Fibroblast of peridontal ligament (primary cell): ENCODE data around the gene PTGR2.
A peak's percentile ranks its signal among the peaks of the same experiment; 100 is the strongest.
"Not testable (repeated sequence)": the region's sequence is repeated elsewhere in the genome, so short reads cannot be mapped to it uniquely, and the experiment has no call there.

ENCODE experiments used
- DNase-seq: peaks from one replicate; pipeline ENCODE4 v3.0.0-alpha.2; 2010; ENCODE audit errors: extremely low read depth

Gene PTGR2

DNA sequence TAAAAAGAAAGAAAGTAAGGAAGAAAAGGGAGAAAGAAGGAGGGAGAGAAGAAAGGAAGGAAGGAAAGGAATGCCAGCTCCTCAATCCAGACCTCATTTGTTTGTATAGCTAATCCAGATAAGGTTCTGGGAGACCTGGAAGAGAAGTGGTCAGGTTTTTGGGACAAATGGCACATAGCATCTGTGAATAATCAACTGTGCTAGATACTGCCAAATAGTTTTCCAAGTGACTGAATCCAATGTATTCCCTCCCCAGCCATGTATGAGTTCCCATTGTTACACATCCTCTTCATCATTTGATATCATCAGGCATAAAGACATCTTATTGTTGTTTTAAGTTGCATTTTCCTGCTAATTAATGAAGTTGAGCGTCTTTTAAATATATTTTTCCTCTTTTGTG lies 18.6 kb upstream of the PTGR2 start:
- DNase-seq: peak; percentile 87

DNA sequence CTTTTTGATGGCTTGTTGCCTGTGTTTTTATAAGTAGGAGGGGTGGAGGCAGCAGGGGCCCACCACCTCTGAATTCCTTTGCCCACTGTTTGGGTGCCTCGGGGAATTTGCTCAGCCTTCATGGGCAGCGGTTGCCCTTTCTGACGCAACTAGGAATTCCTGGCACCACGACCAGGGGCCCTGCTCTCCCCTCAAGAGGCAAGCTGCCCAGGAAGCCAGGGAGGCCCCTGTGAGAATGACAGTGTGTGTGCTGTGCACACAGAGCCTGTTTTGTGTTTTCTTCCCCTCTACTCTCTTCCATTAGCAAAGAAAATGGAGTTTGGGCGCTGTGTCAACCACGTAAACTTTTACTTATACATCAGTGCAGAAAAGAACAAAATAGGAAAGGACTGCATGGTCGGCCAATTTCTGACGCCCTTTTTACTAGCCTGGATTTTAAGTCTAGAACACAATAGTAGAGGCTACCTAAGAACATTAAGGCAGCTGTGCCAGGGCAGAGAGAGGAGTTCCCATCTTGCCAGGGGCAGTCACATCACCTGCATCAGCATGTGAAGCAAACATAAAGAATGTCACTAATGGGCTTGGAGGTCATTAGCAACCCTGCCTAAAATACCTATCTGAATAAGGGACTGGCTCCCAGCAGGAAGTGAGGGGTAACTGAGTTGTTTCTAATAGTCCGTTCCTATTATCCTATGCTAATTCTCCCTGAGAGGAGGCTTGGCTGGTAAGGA lies 17.9 kb upstream of the PTGR2 start:
- DNase-seq: peak; percentile 81

DNA sequence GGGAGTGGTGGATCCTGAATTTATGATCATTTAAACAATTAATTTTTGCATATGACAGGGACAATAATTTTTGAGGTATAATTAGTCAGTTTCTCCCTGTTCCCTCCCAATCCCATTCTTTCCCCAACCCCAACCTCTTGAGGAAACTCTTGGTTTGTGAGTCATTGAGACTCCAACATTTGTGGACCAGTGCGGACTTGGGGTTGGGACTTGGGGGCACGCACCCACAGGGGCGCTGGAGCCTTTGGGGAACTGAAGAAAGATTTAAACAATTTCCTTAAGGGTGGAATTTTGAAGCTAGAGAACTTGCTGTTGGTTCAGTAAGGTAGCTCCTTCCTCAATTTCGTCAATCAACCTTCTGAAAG lies 17.4 kb upstream of the PTGR2 start:
- DNase-seq: no peak

DNA sequence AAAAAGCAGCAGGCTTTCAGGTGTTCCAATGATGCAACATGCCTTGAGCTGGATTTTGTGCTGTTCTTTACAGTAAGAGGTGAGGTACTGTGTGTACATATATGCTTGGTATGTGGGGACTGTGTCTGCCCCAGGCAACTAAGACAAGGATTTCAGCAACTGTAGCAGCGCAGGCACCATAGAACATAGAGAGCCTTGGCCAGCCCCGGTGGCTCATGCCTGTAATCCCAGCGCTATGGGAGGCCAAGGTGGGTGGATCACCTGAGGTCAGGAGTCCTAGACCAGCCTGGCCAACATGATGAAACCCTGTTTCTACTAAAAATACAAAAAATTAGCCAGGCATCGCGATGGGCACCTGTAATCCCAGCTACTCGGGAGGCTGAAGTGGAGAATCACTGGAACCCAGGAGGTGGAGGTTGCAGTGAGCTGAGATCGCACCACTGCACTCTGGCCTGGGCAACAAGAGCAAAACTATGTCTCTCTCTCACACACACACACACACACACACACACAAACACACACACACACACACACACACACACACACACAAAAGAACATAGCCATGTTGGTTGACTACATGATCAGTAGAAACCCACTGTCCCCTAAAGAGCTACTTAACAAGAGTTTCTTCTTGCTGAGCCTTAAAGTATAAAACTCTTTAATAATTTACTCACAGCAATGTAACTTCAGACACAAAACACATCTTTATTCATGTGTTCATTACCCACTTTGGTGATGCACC lies 13.2 kb upstream of the PTGR2 start:
- DNase-seq: not testable (repeated sequence)

DNA sequence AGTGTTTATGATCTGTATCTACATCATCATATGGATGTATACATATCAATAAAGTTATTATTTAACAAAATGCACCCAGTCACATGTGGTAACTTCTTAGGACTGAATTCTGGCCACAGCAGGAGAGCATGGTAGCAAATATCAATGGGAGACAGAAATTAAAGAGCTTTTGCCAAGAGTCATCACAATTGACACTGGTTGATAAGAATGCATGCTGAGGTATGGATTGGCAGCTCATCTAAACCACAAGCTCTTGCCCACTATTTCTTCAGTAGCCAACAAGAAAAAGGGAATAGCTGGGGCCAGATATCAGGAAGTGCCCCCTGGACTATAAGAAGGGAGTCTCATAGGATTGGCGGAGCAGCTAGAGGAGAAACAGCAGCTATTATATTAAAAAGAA lies 9.4 kb upstream of the PTGR2 start:
- no peak for DNase-seq

DNA sequence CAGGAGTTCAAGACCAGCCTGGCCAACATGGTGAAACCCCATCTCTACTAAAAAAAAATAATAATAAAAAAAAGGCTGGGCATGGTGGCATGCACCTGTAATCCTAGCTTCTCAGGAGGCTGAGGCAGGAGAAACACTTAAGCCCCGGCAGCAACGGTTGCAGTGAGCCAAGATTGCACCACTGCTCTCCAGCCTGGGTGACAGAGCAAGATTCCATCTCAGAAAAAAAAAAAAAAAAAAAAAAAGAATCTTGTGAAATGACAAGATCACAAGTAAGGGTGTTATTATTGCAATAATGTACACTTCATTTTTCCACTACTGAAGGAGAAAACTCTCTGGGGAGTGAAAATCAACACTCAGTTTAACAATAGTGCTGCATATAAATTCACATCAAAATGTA lies 8.8 kb upstream of the PTGR2 start:
- DNase-seq: no peak

DNA sequence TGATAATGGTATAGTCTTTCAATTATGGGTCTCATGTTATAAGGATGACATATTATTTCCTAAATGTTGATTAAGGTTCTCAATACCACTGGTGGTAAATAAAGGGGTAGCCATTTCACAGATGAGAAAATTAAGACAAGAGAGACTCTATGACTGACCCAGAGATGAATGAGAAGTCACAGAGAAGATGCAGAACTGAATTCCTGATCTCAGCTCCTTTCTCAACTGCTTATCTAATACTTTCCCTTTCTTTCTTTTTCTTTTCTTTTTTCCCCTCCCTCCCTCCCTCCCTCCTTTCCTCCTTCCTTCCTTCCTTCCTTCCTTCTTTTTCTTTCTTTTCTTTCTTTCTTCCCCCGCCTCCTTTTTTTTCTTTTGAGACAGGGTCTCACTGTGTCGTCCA lies 8.3 kb upstream of the PTGR2 start:
- DNase-seq: no peak

DNA sequence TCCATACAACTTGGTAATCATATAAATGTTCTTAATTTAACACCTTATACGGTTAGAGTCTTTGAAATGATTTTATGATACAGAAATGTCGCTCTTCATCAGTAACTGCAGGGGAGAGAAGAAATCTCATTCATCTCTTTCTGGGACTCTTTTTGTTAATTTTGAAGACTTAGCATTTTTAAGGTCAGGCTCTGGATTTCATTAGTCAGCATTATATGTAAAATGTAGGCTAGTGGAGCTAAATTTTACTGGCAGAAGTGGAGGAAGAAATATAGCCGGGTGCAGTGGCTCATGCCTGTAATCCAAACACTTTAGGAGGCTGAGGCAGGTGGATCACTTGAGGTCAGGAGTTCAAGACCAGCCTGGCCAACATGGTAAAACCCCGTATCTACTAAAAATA lies 4.7 kb upstream of the PTGR2 start:
- DNase-seq: no peak

DNA sequence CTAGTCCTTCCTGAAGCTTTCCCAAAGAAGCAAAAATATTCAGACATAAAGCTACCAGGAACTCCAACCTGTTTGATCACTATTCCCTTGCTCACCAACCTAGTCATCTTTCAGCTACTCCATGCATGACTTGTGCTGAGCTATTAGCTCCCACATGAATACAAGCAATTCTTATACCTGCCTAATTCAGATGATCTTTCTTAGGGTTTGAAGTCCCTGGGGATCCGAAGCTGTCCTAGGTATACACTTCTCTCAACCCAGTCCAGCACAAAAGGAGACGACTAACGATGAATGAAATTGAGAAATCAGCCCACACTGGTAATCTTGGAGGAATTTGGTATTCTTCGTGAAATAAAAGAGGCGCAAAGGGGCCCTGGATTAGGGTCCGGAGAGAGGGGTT lies 631 bp upstream of the PTGR2 start:
- peak; percentile 34 for DNase-seq

DNA sequence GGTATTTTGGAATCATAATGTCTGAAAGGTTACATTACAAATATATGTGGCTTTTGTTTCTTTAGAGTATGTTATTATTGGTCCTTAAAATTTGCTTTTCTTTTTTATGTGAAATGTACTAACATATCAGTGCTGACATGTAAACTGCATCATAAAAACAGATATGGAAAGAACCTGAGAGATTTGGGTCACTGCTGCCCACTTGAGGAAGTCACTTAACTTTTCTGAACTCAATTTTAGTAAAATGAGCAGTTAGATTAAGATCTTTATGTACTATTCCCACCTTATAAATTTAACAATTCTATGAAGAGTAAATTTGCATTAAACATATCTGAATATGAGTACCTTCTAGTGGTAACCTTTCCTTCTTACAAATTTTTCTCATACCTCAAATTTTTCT lies 7.5 kb downstream of the PTGR2 start:
- peak; percentile 47 for DNase-seq

DNA sequence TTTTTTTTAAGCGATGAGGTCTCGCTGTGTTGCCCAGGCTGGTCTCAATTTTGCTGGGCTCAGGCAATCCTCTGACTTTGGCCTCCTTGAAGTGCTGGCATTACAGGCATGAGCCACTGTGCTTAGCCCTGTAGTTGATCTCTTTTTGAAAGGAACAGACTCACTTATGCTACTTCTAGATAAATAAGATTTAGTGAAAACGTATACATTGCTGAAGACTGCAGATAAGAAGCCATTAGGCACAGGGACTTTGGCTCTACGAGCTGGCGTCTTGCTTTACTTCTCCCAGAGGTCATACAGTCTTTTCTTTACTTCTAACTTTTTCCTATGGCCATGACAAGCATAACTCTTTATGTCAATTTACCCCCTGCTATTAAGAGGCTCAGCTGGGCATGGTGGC lies 9.4 kb downstream of the PTGR2 start:
- DNase-seq: no peak

DNA sequence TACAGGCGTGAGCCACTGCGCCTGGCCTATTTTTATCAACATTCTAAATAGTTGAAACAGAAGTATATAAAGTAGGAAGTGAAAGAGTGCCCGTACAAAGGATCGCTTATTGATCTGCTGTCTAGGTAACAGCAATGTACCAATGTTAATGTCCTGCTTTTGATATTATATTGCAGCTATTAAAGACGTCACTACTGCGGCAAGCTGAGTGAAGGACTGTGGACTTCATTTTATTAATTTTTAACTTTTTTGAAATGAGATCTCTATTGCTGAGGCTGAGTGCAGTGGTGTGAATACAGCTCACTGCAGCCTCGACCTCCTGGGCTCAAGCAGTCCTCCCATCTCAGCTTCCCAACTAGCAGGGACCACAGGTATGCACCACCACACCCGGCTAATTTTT lies 10.8 kb downstream of the PTGR2 start:
- no peak for DNase-seq

DNA sequence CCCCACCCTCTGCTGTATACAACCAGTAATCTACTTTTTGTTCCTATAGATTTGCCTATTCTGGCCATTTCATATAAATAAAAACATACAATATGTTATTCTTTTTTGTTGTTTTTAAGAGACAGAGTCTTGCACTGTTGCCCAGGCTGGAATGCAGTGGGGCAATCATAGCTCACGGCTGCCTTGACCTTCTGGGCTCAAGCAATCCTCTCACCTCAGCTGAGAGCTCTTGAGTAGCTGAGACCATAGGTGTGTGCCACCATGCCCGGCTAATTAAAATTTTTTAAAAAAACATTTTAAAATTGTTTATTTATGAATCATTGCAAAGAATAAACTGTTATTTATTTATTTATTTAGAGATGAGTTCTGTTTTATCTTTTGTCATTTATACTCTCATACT lies 11.6 kb downstream of the PTGR2 start:
- DNase-seq: no peak

DNA sequence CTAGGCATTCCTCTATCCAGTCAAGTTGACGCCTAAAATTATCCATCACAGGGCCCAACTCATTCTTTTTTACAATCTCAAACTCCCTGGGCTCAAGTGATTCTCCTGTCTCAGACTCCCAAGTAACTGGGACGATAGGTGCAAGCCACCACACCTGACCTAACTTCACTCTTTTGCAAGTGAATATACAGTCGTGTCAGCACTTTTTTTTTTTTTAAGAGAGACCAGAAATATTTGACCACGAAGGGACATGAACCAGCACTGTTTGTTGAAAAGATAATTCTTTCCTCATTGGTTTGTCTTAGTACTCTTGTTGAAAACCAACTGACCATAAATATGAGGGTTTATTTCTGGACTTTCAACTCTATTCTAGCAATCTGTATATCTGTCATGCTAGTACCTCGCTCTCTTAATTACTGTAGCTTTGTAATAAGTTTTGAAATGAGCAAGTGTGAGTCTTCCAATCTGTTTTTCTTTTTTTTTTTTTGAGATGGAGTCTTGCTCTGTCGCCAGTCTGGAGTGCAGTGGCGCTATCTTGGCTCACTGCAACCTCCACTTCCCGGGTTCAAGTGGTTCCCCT lies 14.0 kb downstream of the PTGR2 start:
- DNase-seq: no peak

DNA sequence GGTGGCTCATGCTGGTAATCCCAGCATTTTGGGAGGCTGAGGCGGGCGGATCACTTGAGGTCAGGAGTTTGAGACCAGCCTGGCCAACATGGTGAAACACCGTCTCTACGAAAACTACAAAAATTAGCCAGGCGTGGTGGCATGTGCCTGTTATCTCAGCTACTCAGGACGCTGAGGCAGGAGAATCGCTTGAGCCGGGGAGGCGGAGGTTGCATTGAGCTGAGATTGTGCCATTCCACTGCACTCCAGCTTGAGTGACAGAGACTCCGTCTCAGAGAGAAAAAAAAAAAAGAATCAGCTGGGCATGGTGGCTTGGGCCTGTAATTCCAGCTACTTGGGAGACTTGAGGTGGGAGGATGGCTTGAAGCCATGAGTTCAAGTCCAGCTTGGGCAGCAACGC lies 18.1 kb downstream of the PTGR2 start:
- not testable (repeated sequence) for DNase-seq

DNA sequence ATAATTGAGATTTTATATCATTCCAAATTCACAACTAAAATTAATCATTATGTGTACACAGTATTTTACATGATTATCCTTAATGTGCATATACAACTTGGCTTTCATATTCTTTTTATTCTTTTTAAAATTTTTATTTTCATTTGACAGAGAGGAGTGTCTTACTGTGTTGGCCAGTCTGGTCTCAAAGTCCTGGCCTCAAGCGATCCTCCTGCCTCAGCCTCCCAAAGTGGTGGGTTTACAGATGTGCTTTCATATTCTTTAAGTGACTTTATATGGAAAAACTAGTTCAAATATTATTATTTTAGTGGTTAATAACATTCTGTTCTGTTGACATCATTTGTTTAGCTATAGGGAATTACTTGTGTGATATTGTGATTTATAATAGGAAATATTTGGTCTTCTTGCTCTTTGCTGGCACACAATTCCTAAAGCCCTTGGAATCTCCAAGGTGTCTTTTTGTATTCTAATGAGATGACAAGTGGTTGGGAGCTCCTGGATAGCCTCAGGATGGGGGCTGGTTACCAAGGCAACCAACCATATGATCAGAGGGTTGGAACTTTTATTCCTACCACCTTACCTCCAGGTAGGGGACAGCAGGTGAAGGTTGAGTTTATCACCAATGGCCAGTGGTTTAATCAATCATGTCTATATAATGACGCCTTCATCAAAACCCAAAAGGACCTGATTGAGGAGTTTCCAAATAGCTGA lies 19.0 kb downstream of the PTGR2 start:
- DNase-seq: no peak

DNA sequence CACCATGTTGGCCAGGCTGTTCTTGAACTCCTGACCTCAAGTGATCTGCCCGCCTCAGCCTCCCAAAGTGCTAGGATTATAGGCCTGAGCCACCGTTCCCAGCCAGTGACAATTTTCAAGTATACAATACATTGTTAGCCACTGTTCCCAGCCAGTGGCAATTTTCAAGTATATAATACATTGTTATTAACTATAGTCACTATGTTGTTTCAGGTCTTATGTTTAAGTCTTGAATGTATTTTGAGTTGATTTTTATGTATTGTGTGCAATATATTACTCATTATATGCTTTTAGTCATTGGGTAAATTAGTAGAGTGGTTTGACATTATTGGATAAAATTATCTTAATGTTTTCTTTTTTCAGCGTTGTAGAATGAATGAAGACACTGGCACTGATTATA lies 22.0 kb downstream of the PTGR2 start:
- DNase-seq: no peak

DNA sequence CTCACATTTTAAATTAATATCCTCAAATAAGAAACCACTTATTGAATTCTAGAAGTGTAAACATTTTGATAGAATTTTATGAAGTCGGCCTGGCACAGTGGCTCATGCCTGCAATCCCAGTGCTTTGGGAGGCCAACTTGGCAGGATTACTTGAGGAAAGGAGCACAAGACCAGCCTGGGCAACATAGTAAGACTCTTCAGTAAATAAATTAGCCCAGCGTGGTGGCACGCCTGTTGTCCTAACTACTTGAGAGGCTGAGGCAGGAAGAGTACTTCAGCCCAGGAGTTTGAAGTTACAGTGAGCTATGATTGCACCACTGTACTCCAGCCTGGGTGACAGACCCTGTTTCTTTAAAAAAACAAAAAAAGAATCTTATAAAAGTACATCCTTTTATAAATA lies 26.2 kb downstream of the PTGR2 start:
- no peak for DNase-seq

DNA sequence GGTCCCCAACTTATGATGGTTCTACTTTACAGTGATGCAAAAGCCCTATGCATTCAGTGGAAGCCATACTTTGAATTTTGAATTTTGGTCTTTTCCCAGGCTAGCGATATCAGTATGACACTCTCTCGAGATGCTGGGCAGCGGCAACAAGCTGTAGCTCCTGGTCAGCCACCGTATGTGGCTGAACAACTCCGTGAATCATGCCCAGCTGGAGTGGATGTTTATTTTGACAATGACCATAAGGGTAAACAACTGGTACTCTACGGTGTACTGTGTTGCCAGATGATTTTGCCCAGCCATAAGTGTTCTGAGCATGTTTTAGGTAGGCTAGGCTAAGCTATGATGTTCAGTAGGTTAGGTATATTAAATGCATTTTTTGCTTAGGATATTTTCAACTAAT lies 26.8 kb downstream of the PTGR2 start:
- DNase-seq: peak; percentile 33

DNA sequence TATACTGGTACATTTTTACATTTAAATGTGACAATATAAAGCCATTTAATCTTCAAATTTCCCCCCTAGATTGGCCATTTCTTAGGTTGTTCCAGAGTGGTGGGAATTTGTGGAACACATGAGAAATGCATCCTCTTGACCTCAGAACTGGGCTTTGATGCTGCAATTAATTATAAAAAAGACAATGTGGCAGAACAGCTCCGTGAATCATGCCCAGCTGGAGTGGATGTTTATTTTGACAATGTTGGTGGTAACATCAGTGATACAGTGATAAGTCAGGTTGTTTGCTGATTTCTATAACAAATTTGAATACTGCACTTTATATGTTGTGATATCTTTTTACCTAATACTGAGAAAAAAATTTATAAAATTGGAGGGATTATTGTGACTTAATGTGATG lies 27.4 kb downstream of the PTGR2 start:
- peak; percentile 53 for DNase-seq

DNA sequence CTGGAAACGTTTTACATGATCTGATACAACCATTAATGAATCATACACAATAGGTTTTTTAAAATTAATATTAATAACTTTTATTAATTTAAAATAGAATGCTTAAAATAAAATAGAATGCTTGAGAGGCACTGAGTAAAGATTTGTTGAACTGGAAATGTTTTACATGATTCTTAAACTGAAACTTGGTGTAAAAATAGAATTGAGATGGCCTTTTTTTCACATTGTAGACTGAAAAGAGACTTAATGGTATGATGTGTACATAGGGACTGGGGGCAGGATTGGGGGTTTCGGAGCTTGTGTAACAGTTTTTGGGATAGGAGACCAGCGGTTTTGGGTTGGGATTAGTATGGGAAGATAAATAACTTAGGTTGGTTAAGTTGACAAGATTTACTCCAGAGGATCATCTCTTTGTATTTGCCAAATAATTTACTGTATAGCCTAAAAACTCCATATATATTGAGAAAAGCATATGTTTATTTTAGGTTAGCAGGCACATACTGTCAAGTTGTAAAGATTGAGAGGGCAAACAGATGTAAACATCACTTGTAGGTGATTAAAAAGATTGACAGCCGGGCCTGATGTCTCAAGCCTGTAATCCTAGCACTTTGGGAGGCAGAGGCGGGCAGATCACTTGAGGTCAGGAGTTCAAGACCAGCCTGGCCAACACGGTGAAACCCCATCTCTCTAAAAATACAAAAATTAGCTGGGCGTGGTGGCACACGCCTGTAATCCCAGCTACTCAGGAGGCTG lies 33.0 kb downstream of the PTGR2 start:
- DNase-seq: no peak
